Naive B cell (primary cell): Measurements from ENCODE around the gene DRC7. TPM values are rescaled to one million over a fixed set of nuclear protein-coding genes. Genes with fewer than 3 reads are reported as not detected.

Source experiments
- ATAC-seq, 2 donors: fragments of 150-1000 bp; cut with Tn5 transposase; 2 replicates each; pipeline ENCODE4 v1.10.0; 2021; ENCODE audit warnings: low read depth in 2 of 2, mild to moderate bottlenecking in 2 of 2, moderate library complexity in 2 of 2
- DNase-seq: peaks from one replicate; pipeline ENCODE4 v3.0.0; 2022
- H3K27ac Mint-ChIP-seq, 6 donors: one replicate each; pipeline ENCODE4 v1.8.0; 2020 to 2022; ENCODE audit warnings: mild to moderate bottlenecking in 6 of 6, mixed read lengths in 6 of 6, moderate library complexity in 5 of 6, inconsistent platforms in 2 of 6
- H3K27me3 Mint-ChIP-seq, 3 donors: one replicate each; pipeline ENCODE4 v1.8.0; 2021 to 2022; ENCODE audit warnings: mixed read lengths in 3 of 3, mild to moderate bottlenecking in 1 of 3
- H3K36me3 Mint-ChIP-seq, 2 donors: one replicate each; pipeline ENCODE4 v1.8.0; 2020 to 2022; ENCODE audit warnings: mixed read lengths in 2 of 2, inconsistent platforms in 1 of 2, mild to moderate bottlenecking in 1 of 2
- H3K4me1 Mint-ChIP-seq, 3 donors: one replicate each; pipeline ENCODE4 v1.8.0; 2020 to 2022; ENCODE audit warnings: mixed read lengths in 3 of 3, inconsistent platforms in 1 of 3, mild to moderate bottlenecking in 1 of 3, moderate library complexity in 1 of 3
- H3K4me3 Mint-ChIP-seq, 8 donors: one replicate each; pipeline ENCODE4 v1.8.0; 2020 to 2022; ENCODE audit warnings: mild to moderate bottlenecking in 8 of 8, mixed read lengths in 8 of 8, moderate library complexity in 8 of 8, inconsistent platforms in 2 of 8
- H3K9me3 Mint-ChIP-seq, 7 donors: one replicate each; pipeline ENCODE4 v1.8.0; 2020 to 2022; ENCODE audit warnings: mixed read lengths in 7 of 7, mild to moderate bottlenecking in 5 of 7, inconsistent platforms in 2 of 7, moderate library complexity in 1 of 7
- polyA plus RNA-seq, 6 donors: library from polyadenylated mRNA; unstranded; fragments of 300-500 nt; fragmentation: Illumina TruSeq; gene quantifications; one replicate each; pipeline ENCODE4 v1.2.3, GENCODE V29; 2021; ENCODE audit warnings: low read depth in 6 of 6

Gene DRC7
- polyA plus RNA-seq, 6 donors from 2014 or later = not detected

GRCh38 chr16:57761957-57762356 is 67.4 kb downstream of the DRC7 start:
- Mint-ChIP-seq H3K4me3 (no peak overlapping the region), H3K27me3 (no peaks in the 10 kb centered on the region), H3K9me3 (no peaks in the 10 kb centered on the region), H3K27ac (peak overlapping the region in 1 of 6 donors; percentile 5), H3K4me1 (no peaks in the 10 kb centered on the region), H3K36me3 (no peaks in the 10 kb centered on the region)
- ATAC-seq = no peak
- DNase-seq = no peak

- Mint-ChIP-seq H3K4me1 (no peaks in the 10 kb centered on the region), H3K4me3 (no peak overlapping the region), H3K27ac (peak overlapping the region in 1 of 6 donors; percentile 5), H3K9me3 (no peaks in the 10 kb centered on the region), H3K36me3 (no peaks in the 10 kb centered on the region), H3K27me3 (no peaks in the 10 kb centered on the region)
- DNase-seq = no peak
- no peak for ATAC-seq
Observed at GRCh38 chr16:57762365-57763040, 67.9 kb downstream of the DRC7 start.

GRCh38 chr16:57763285-57764005 is 68.8 kb downstream of the DRC7 start:
- no peak for DNase-seq
- Mint-ChIP-seq H3K9me3 (no peaks in the 10 kb centered on the region), H3K4me1 (no peaks in the 10 kb centered on the region), H3K36me3 (no peaks in the 10 kb centered on the region), H3K4me3 (no peak overlapping the region), H3K27me3 (no peaks in the 10 kb centered on the region), H3K27ac (no peak overlapping the region)
- ATAC-seq = no peak

GRCh38 chr16:57764006-57764340 is 69.4 kb downstream of the DRC7 start:
- no peaks in the 10 kb centered on the region for H3K9me3 Mint-ChIP-seq
- DNase-seq (no peak), ATAC-seq (no peak)
- H3K4me3 Mint-ChIP-seq = no peak overlapping the region
- no peaks in the 10 kb centered on the region for H3K36me3 Mint-ChIP-seq
- peak overlapping the region in 1 of 6 donors; percentile 73 for H3K27ac Mint-ChIP-seq
- no peaks in the 10 kb centered on the region for H3K4me1 Mint-ChIP-seq
- no peaks in the 10 kb centered on the region for H3K27me3 Mint-ChIP-seq

GRCh38 chr16:57764341-57765159 is 69.9 kb downstream of the DRC7 start:
- no peak for DNase-seq
- peak; percentile 46 to 63 for ATAC-seq
- H3K4me1 Mint-ChIP-seq = no peaks in the 10 kb centered on the region
- H3K4me3 Mint-ChIP-seq = no peak overlapping the region
- H3K9me3 Mint-ChIP-seq = no peaks in the 10 kb centered on the region
- no peaks in the 10 kb centered on the region for H3K36me3 Mint-ChIP-seq
- H3K27me3 Mint-ChIP-seq = no peaks in the 10 kb centered on the region
- H3K27ac Mint-ChIP-seq = peak overlapping the region in 1 of 6 donors; percentile 38

GRCh38 chr16:57765160-57765728 is 70.6 kb downstream of the DRC7 start:
- ATAC-seq = no peak
- Mint-ChIP-seq H3K4me3 (peak overlapping the region in 1 of 8 donors; percentile 22), H3K9me3 (no peaks in the 10 kb centered on the region), H3K4me1 (no peaks in the 10 kb centered on the region), H3K36me3 (no peaks in the 10 kb centered on the region), H3K27ac (peak overlapping the region in 1 of 6 donors; percentile 76), H3K27me3 (no peaks in the 10 kb centered on the region)
- no peak for DNase-seq

GRCh38 chr16:57766714-57767348 is 72.2 kb downstream of the DRC7 start:
- DNase-seq (no peak), ATAC-seq (no peak)
- Mint-ChIP-seq H3K36me3 (no peaks in the 10 kb centered on the region), H3K9me3 (no peaks in the 10 kb centered on the region), H3K27ac (peak overlapping the region in 1 of 6 donors; percentile 27), H3K27me3 (no peaks in the 10 kb centered on the region), H3K4me3 (no peak overlapping the region), H3K4me1 (no peaks in the 10 kb centered on the region)

- DNase-seq (no peak), ATAC-seq (no peak)
- H3K27ac Mint-ChIP-seq = no peak overlapping the region
- H3K4me3 Mint-ChIP-seq = no peak overlapping the region
- H3K36me3 Mint-ChIP-seq = no peaks in the 10 kb centered on the region
- no peaks in the 10 kb centered on the region for H3K9me3 Mint-ChIP-seq
- H3K4me1 Mint-ChIP-seq = no peaks in the 10 kb centered on the region
- H3K27me3 Mint-ChIP-seq = no peaks in the 10 kb centered on the region
Observed at GRCh38 chr16:57769541-57770145, 75.0 kb downstream of the DRC7 start.

GRCh38 chr16:57770361-57770760 is 75.8 kb downstream of the DRC7 start:
- Mint-ChIP-seq H3K4me1 (no peaks in the 10 kb centered on the region), H3K4me3 (no peak overlapping the region), H3K27me3 (no peaks in the 10 kb centered on the region), H3K36me3 (no peaks in the 10 kb centered on the region), H3K9me3 (no peaks in the 10 kb centered on the region), H3K27ac (no peak overlapping the region)
- ATAC-seq (no peak), DNase-seq (no peak)

GRCh38 chr16:57771141-57771785 is 76.7 kb downstream of the DRC7 start:
- Mint-ChIP-seq H3K4me1 (no peaks in the 10 kb centered on the region), H3K27me3 (no peaks in the 10 kb centered on the region), H3K9me3 (no peaks in the 10 kb centered on the region), H3K36me3 (no peaks in the 10 kb centered on the region), H3K4me3 (no peak overlapping the region), H3K27ac (no peak overlapping the region)
- no peak for ATAC-seq
- DNase-seq = no peak

- no peaks in the 10 kb centered on the region for H3K4me1 Mint-ChIP-seq
Observed at GRCh38 chr16:57773019-57773418, 78.4 kb downstream of the DRC7 start.

GRCh38 chr16:57773655-57774295 is 79.2 kb downstream of the DRC7 start:
- Mint-ChIP-seq H3K36me3 (no peaks in the 10 kb centered on the region), H3K4me1 (no peaks in the 10 kb centered on the region), H3K27ac (no peak overlapping the region), H3K4me3 (no peak overlapping the region), H3K9me3 (no peaks in the 10 kb centered on the region), H3K27me3 (no peaks in the 10 kb centered on the region)
- no peak for DNase-seq
- ATAC-seq = no peak

More at GRCh38 chr16:57773019-57773418, 78.4 kb downstream of the DRC7 start:
- no peak for DNase-seq
- Mint-ChIP-seq H3K4me3 (no peak overlapping the region), H3K36me3 (no peaks in the 10 kb centered on the region), H3K9me3 (no peaks in the 10 kb centered on the region), H3K27ac (peak overlapping the region in 1 of 6 donors; percentile 38), H3K27me3 (no peaks in the 10 kb centered on the region)
- no peak for ATAC-seq
